C4-2B (cell line): Measurements from ENCODE around the gene RGS10.
"Not testable (repeated sequence)": the region's sequence is repeated elsewhere in the genome, so short reads cannot be mapped to it uniquely, and the experiment has no call there.

Source experiments
- CTCF ChIP-seq: fragments of 450-650 bp; conservative IDR thresholded peaks from 2 replicates; pipeline ENCODE4 v1.5.1; 2017; ENCODE audit warnings: mild to moderate bottlenecking
- ZFX ChIP-seq: fragments of 450-650 bp; IDR thresholded peaks from 2 replicates; pipeline ENCODE4 v1.6.1; 2017

GRCh38 chr10:119532251-119532650, 10.3 kb downstream of the RGS10 start:
- not testable (repeated sequence) for TF ChIP-seq CTCF, ZFX
